ENCODE data around the gene BABAM1.

- no peak for TF ChIP-seq EZH2phosphoT487 (IDR thresholded peaks at IDR 0.05; ENCODE audit: insufficient read depth, low read depth)
- TF ChIP-seq EZH2 (IDR thresholded peaks at IDR 0.05; ENCODE audit: insufficient read depth, poor library complexity, severe bottlenecking) = no peak
These were observed at the start of gene BABAM1 for GRCh38 chr19:17266975-17267788.
